ENCODE results near the gene CCDC73. TPM values are rescaled to one million over a fixed set of nuclear protein-coding genes. Genes with fewer than 3 reads are reported as not detected.
"Not testable (repeated sequence)": the region's sequence is repeated elsewhere in the genome, so short reads cannot be mapped to it uniquely, and the experiment has no call there.

CCDC73 gene
- polyA plus RNA-seq (2012; ENCODE audit: insufficient read depth, insufficient read length) = not detected

DNA sequence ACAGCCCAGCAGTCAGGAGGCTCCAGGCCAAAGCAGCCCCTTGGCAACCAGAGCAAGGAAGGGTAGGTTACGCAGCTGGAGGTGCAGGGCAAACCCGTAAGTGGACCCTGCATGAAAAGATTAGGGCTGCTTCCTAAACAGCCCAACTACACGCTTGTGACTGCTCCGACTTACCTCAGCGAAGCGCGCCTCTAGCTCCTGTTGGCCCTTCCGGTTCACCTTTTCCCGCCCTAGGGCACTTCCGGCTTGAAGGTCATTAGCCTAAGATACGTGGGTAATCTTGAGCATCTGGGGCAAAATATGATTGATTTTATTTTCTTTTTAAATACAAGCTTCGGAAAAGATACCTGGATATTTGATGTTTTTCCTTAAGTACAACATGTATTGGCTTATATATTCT lies at the start of gene CCDC73:
Gene CCDC73 (minus strand): TSS at position 224 of the 400 bp plus-strand sequence. CDS start 34,419 bp downstream, outside the sequence.
- no peak for DNase-seq (ENCODE audit: low read depth, low spot score)
- H3K4me3 ChIP-seq (ENCODE audit: low read length) = no peak within 1 kb of the TSS

- no peak overlapping the region for H3K4me3 ChIP-seq (ENCODE audit: low read length)
- no peak for DNase-seq (ENCODE audit: low read depth, low spot score)
Measured at GRCh38 chr11:32843544-32843943, 49.1 kb upstream of the CCDC73 start.

- no peak overlapping the region for H3K4me3 ChIP-seq (ENCODE audit: low read length)
- no peak for DNase-seq (ENCODE audit: low read depth, low spot score)
Measured at GRCh38 chr11:32840587-32840986, 46.1 kb upstream of the CCDC73 start.

GRCh38 chr11:32839308-32839707 lies 44.8 kb upstream of the CCDC73 start:
- no peak overlapping the region for H3K4me3 ChIP-seq (ENCODE audit: low read length)
- DNase-seq (ENCODE audit: low read depth, low spot score) = no peak

DNA sequence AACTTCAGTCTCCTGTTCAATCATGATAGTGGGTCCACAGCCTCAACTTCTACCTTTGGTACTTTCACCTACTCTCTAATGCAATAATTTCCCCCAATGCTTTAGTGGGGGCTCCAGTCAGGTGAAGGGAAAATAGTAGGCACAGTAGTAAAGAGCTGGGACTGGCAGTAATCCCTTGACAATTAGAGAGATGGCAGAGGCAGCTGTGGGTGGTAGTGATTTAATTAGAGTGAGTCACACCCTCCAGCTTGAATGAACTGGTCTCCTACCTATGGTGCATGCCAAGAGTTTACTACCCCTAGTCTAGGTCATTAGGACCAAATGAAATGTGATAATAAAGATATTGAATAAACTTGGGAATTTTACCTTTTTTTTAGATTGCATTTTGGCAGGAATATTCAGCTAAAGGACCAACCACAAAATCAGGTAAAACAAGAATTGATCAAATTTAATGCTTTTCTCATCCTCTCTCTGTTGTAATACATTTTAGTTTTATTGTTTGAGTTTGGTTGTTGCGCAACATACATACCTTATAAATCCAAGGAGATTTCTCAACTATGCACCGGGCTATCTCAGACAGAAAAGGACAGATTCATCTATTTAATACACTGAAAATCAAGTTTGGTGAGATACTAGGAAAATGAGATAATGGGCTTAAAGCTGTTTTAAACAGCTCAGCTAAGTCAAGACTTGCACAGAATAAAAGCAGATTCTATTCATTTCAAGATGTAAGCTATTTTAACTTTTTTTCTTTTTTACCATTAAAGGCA lies 44.2 kb upstream of the CCDC73 start:
- no peak overlapping the region for H3K4me3 ChIP-seq (ENCODE audit: low read length)
- DNase-seq (ENCODE audit: low read depth, low spot score) = no peak

- no peak for DNase-seq (ENCODE audit: low read depth, low spot score)
Measured at GRCh38 chr11:32836946-32837345, 42.5 kb upstream of the CCDC73 start.

GRCh38 chr11:32833921-32834320 lies 39.5 kb upstream of the CCDC73 start:
- no peak for DNase-seq (ENCODE audit: low read depth, low spot score)
- H3K4me3 ChIP-seq (ENCODE audit: low read length) = no peak overlapping the region

More at GRCh38 chr11:32836946-32837345, 42.5 kb upstream of the CCDC73 start:
- no peak overlapping the region for H3K4me3 ChIP-seq (ENCODE audit: low read length)

DNA sequence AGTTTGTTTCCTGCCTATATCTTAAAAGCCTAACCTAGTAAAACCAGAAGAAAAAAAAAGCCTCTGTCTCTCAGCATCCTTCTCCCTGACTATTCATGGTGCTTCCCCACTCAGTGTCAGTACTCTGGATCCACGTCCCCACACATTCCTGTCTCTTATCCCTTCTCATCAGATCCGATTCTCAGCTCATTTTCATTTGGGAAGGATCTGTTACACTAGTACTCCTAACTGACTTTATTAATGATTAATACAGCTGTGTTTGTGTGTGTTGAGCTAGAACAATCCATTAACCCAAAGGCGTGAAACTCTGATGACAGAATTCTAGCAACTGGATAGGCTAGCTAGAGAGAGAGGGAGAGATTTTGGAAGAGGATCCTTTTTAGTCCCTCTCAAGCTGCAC lies 36.8 kb upstream of the CCDC73 start:
- no peak for DNase-seq (ENCODE audit: low read depth, low spot score)
- no peak overlapping the region for H3K4me3 ChIP-seq (ENCODE audit: low read length)

DNA sequence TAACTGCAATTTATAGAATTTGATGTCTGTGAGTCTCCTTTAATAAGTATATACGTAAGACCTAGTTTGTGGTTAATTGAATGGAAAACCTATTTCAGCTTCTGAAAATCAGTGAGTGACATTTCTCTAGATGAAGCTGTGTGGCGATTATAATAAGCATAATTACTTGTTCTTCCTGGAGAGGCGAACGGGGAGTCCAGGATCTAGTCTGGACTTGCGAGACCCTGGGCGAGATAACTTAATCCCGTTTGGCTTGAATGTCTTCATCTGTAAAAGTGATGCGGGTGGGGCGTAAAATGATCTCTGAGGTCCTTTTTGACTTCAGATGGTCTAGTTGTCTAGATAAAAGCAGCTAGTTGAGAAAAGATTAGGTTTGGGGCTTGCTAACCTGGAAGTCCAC lies 36.3 kb upstream of the CCDC73 start:
- no peak overlapping the region for H3K4me3 ChIP-seq (ENCODE audit: low read length)
- no peak for DNase-seq (ENCODE audit: low read depth, low spot score)

- no peak for DNase-seq (ENCODE audit: low read depth, low spot score)
- no peak overlapping the region for H3K4me3 ChIP-seq (ENCODE audit: low read length)
Measured at GRCh38 chr11:32830413-32830738, 35.9 kb upstream of the CCDC73 start.

DNA sequence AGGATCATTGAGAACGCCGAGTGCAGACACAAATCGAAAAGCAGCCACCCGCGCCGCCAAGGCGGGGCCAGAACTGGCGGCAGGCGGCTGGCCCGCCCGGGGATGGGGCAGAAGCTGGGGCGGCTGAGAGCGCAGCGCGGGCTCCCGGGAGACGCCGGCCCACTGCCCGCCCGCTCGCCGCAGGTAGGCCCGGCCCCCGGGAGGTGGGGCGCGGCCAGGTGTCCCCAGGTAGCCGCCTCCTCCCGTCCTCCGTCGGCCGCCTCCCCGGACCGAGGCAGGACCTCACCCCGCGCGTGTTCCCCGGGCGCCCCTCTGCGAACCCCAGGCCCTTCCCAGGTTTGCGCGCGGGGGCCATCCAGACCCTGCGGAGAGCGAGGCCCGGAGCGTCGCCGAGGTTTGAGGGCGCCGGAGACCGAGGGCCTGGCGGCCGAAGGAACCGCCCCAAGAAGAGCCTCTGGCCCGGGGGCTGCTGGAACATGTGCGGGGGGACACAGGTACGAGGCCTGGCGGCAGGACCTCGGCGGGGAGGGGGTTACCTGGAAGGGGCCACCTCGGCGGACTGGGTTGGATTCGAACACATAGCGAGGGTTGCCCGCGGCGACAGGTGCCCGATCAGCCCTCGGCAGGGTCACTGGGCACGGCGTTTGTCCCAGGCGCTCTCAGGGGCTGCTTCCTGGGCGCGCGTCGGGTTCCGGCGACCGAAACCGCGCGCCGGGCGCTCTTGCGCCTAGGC lies 35.4 kb upstream of the CCDC73 start, which contains the start of gene PRRG4:
Gene PRRG4 (plus strand): TSS at position 248 of the 733 bp plus-strand sequence. CDS start 603 bp downstream, outside the sequence.
- H3K4me3 ChIP-seq (ENCODE audit: low read length) = no peak within 1 kb of the TSS
- DNase-seq (ENCODE audit: low read depth, low spot score) = no peak

DNA sequence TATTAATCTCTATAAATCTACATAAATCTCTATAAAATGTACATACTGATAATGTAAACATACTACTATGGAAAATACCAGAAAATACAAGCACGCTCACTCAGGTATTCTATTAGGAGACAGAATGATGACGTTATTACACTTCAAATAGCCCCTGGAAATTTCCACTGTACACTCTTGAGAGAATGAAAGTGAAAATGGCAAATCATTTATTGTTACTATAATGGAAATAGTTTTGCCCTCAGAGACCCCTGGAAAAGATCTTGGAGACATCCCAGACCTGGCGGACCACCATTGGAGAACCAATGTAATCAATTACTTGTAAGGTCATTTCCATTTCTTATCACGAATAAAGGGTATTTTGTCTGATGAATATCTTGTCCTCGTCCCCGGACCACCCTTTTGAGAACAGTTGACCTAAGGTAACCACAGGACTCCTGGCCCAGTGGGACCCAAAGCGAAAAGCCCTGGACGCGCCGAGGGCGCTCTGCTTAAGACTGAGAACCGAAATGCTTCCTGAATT lies 34.8 kb upstream of the CCDC73 start:
- DNase-seq (ENCODE audit: low read depth, low spot score) = no peak
- no peak overlapping the region for H3K4me3 ChIP-seq (ENCODE audit: low read length)

DNA sequence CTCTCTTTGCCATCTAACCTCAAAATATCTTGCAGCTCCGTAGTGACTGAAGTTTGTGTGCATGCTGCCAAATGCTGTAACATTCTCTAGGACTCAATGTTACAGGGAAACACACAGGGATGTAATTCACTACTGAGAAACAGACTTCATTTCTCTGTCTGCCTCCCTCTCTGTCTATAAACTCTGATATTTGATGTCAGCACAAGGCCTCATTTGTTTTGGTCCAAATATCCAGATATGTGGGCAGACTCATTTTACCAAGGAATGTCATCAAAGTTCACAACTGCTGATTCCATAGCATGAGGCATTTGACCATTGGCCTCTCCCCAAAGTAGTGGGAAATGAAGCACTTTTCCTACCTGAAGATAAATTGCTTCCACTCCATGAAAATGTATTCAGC lies 32.8 kb upstream of the CCDC73 start:
- DNase-seq (ENCODE audit: low read depth, low spot score) = no peak

GRCh38 chr11:32826113-32826512 lies 31.7 kb upstream of the CCDC73 start:
- no peak overlapping the region for H3K4me3 ChIP-seq (ENCODE audit: low read length)
- no peak for DNase-seq (ENCODE audit: low read depth, low spot score)

More for the DNA sequence above, 32.8 kb upstream of the CCDC73 start:
- H3K4me3 ChIP-seq (ENCODE audit: low read length) = no peak overlapping the region

GRCh38 chr11:32823617-32824016 lies 29.2 kb upstream of the CCDC73 start:
- not testable (repeated sequence) for H3K4me3 ChIP-seq (ENCODE audit: low read length); DNase-seq (ENCODE audit: low read depth, low spot score)

GRCh38 chr11:32821917-32822560 lies 27.6 kb upstream of the CCDC73 start:
- H3K4me3 ChIP-seq (ENCODE audit: low read length) = no peak overlapping the region
- DNase-seq (ENCODE audit: low read depth, low spot score) = no peak

DNA sequence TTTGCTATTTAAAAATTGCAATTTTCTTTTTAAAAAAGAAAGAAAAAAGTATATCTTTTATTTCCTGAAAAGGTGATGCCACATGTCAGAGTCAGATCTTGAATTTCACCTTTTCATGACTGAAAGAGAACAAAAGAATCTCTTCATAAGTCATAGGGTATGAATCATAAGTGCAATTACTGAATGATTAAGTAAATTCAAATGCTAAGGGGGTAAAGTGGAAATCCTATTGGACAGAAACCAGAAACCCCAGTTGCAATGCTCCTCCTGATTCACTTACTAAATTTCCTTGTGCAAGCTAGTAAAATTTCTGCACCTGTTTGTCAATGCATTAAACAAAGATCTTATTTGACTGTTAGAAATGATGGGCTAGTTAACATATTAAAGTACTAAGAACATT lies 27.1 kb upstream of the CCDC73 start:
- no peak for DNase-seq (ENCODE audit: low read depth, low spot score)
- H3K4me3 ChIP-seq (ENCODE audit: low read length) = no peak overlapping the region

DNA sequence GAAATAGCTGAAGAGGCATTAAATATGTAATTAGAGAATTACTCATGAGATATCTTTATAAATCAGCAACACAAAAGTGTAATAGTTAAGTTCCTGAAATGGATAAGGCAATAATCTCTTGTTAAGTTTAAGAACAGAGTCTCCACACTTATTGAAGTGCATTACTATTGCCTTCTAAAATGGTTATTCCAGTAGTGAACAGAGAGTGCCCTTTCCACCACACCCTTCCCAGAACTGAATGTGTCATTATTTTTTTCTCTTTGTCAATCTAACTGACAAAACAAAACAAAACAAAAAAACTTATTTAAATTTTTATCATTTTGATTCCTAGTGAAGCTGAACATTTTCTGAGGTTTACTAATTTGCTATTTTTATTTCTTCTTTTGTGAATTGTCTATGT lies 26.0 kb upstream of the CCDC73 start:
- no peak for DNase-seq (ENCODE audit: low read depth, low spot score)
- H3K4me3 ChIP-seq (ENCODE audit: low read length) = no peak overlapping the region

DNA sequence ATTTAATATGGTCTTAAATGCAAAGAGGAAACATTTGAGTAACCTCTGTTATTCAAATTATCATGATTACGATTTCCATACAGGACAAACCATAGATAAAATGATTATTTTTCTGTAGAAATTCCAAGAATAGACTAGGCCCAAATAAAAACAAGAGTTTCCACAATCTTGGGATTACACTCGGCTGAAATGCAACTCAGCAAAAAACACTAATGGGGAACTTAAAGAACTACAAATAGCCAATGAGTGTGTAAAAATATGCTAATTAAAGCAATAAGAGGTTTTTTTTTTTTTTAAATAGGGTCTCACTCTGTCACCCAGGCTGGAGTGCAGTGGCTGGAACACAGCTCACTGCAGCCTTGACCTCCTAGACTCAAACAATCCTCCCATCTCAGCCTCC lies 24.7 kb upstream of the CCDC73 start:
- H3K4me3 ChIP-seq (ENCODE audit: low read length) = no peak overlapping the region
- no peak for DNase-seq (ENCODE audit: low read depth, low spot score)

GRCh38 chr11:32817852-32818183 lies 23.4 kb upstream of the CCDC73 start:
- no peak overlapping the region for H3K4me3 ChIP-seq (ENCODE audit: low read length)
- DNase-seq (ENCODE audit: low read depth, low spot score) = no peak

All from Jurkat, Clone E6-1 (cell line).